ENCODE results near the gene TBC1D3I.
"Not testable (repeated sequence)": the region's sequence is repeated elsewhere in the genome, so short reads cannot be mapped to it uniquely, and the experiment has no call there.

TBC1D3I gene

GRCh38 chr17:36207383-36207782 lies 57.0 kb downstream of the TBC1D3I start:
- FAIRE-seq; DNase-seq (ENCODE audit: insufficient read length, low spot score): not testable (repeated sequence)

- FAIRE-seq; DNase-seq (ENCODE audit: insufficient read length, low spot score): not testable (repeated sequence)
Measured at GRCh38 chr17:36206486-36206821, 57.9 kb downstream of the TBC1D3I start.

GRCh38 chr17:36205637-36206485 lies 58.5 kb downstream of the TBC1D3I start:
- DNase-seq (ENCODE audit: insufficient read length, low spot score): no peak
- FAIRE-seq: no peak

- FAIRE-seq: no peak
- DNase-seq (ENCODE audit: insufficient read length, low spot score): no peak
Measured at GRCh38 chr17:36204724-36205500, 59.5 kb downstream of the TBC1D3I start.
